Measurements from ENCODE around the gene TAS2R4.

DNA sequence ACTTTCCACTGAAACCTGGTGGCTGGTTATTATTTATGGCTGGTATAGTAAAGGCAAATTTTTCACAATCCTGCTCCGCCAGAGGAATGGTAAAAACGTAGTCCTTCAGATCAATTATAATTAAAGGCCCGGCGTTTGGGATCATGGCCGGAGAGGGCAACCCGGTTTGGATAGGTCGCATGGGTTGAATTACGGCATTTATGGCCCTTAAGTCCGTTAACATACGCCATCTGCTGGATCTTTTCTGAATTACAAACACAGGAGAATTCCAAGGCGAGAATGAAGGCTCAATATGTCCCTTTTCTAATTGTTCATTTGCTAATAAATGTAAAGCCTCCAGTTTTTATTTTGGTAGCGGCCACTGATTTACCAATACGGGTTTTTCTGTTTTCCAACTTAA, 23.8 kb upstream of the TAS2R4 start:
- TF ChIP-seq, protein P1, sequence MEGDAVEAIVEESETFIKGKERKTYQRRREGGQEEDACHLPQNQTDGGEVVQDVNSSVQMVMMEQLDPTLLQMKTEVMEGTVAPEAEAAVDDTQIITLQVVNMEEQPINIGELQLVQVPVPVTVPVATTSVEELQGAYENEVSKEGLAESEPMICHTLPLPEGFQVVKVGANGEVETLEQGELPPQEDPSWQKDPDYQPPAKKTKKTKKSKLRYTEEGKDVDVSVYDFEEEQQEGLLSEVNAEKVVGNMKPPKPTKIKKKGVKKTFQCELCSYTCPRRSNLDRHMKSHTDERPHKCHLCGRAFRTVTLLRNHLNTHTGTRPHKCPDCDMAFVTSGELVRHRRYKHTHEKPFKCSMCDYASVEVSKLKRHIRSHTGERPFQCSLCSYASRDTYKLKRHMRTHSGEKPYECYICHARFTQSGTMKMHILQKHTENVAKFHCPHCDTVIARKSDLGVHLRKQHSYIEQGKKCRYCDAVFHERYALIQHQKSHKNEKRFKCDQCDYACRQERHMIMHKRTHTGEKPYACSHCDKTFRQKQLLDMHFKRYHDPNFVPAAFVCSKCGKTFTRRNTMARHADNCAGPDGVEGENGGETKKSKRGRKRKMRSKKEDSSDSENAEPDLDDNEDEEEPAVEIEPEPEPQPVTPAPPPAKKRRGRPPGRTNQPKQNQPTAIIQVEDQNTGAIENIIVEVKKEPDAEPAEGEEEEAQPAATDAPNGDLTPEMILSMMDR (IDR thresholded peaks at IDR 0.05; ENCODE audit: control extremely low read depth in 1 of 3, insufficient read depth in 1 of 3, low read depth in 1 of 3, low read length in 3 of 3), result peak; percentile 2 to 42 (median 30); a peak in 3 of 4 replicates
- no peak for TF ChIP-seq POLR2AphosphoS5 (IDR thresholded peaks at IDR 0.05; ENCODE audit: low read depth, low read length)
